HG03139 (cell line): ENCODE data around the gene CUL2.
A peak's percentile ranks its signal among the peaks of the same experiment; 100 is the strongest.
"Not testable (repeated sequence)": the region's sequence is repeated elsewhere in the genome, so short reads cannot be mapped to it uniquely, and the experiment has no call there.

Source experiments
- ATAC-seq: cut with Tn5 transposase; IDR thresholded peaks from one replicate; pipeline ENCODE4 v1.9.1; 2021; ENCODE audit not compliant: unreplicated experiment

Gene CUL2

GRCh38 chr10:35020481-35020880, 69.7 kb downstream of the CUL2 start:
- no peak for ATAC-seq

- no peak for ATAC-seq
Observed at GRCh38 chr10:35019041-35020024, 70.8 kb downstream of the CUL2 start.

GRCh38 chr10:35017608-35018007, 72.5 kb downstream of the CUL2 start:
- no peak for ATAC-seq

GRCh38 chr10:35015843-35016408, 74.2 kb downstream of the CUL2 start:
- ATAC-seq, result no peak

GRCh38 chr10:35012781-35013180, 77.4 kb downstream of the CUL2 start:
- no peak for ATAC-seq

GRCh38 chr10:35011771-35012191, 78.4 kb downstream of the CUL2 start:
- ATAC-seq, result no peak

GRCh38 chr10:35007858-35008301, 82.3 kb downstream of the CUL2 start:
- no peak for ATAC-seq

- ATAC-seq, result no peak
Observed at GRCh38 chr10:35006836-35007235, 83.3 kb downstream of the CUL2 start.

- no peak for ATAC-seq
Observed at GRCh38 chr10:35005868-35006267, 84.3 kb downstream of the CUL2 start.

- no peak for ATAC-seq
Observed at GRCh38 chr10:35004651-35005050, 85.5 kb downstream of the CUL2 start.

GRCh38 chr10:35003906-35004305, 86.2 kb downstream of the CUL2 start:
- no peak for ATAC-seq

GRCh38 chr10:35000936-35001335, 89.2 kb downstream of the CUL2 start:
- no peak for ATAC-seq

- ATAC-seq, result no peak
Observed at GRCh38 chr10:34999532-34999931, 90.6 kb downstream of the CUL2 start.

- no peak for ATAC-seq
Observed at GRCh38 chr10:34998940-34999339, 91.2 kb downstream of the CUL2 start.

GRCh38 chr10:34996843-34997242, 93.3 kb downstream of the CUL2 start:
- ATAC-seq, result no peak

GRCh38 chr10:34995925-34996324, 94.2 kb downstream of the CUL2 start:
- no peak for ATAC-seq

GRCh38 chr10:34994565-34995142, 95.5 kb downstream of the CUL2 start:
- ATAC-seq, result peak; percentile 91

- ATAC-seq, result no peak
Observed at GRCh38 chr10:34993782-34994181, 96.4 kb downstream of the CUL2 start.

- ATAC-seq, result not testable (repeated sequence)
Observed at GRCh38 chr10:34991117-34991516, 99.0 kb downstream of the CUL2 start.

GRCh38 chr10:34988397-34989067, 101.6 kb downstream of the CUL2 start:
- ATAC-seq, result no peak

- ATAC-seq, result no peak
Observed at GRCh38 chr10:34985823-34986222, 104.3 kb downstream of the CUL2 start.
